DOHH2 (cell line): ENCODE data around the gene CERS6.

Experiments
- H3F3A ChIP-seq: fragments of 200-600 bp; sonication (generic), shearing (Covaris generic); 2 replicates; pipeline ENCODE4 v1.6.0; 2016; ENCODE audit warnings: antibody characterized with exemption, mild to moderate bottlenecking; ENCODE audit not compliant: control insufficient read depth, insufficient read depth
- H3K27ac ChIP-seq: fragments of 200-600 bp; sonication (generic); 2 replicates; pipeline ENCODE4 v1.5.1; 2014; ENCODE audit warnings: low read depth, mild to moderate bottlenecking, low read length, moderate library complexity
- H3K27me3 ChIP-seq: fragments of 200-600 bp; sonication (generic); 2 replicates; pipeline ENCODE4 v1.6.1; 2014; ENCODE audit warnings: mild to moderate bottlenecking, low read length, mixed read lengths; ENCODE audit not compliant: control insufficient read depth
- H3K36me3 ChIP-seq: fragments of 200-600 bp; sonication (generic); 2 replicates; pipeline ENCODE4 v1.6.1; 2014; ENCODE audit warnings: mild to moderate bottlenecking, low read length, moderate library complexity, mixed read lengths; ENCODE audit not compliant: control insufficient read depth
- H3K4me1 ChIP-seq: fragments of 200-600 bp; sonication (generic); 2 replicates; pipeline ENCODE4 v1.6.1; 2014; ENCODE audit warnings: mild to moderate bottlenecking, low read length, mixed read lengths; ENCODE audit not compliant: control insufficient read depth
- H3K4me2 ChIP-seq: fragments of 200-600 bp; sonication (generic); 2 replicates; pipeline ENCODE4 v1.6.0; 2014; ENCODE audit warnings: mild to moderate bottlenecking, low read length, moderate library complexity
- H3K4me3 ChIP-seq: fragments of 200-600 bp; sonication (generic); 2 replicates; pipeline ENCODE4 v1.5.1; 2014; ENCODE audit warnings: mild to moderate bottlenecking, low read length, mixed read lengths
- H3K79me2 ChIP-seq: fragments of 200-600 bp; sonication (generic); 2 replicates; pipeline ENCODE4 v1.6.1; 2014; ENCODE audit warnings: mild to moderate bottlenecking, low read length, mixed read lengths; ENCODE audit not compliant: control insufficient read depth
- H3K9me2 ChIP-seq: fragments of 200-600 bp; sonication (generic); replicated peaks from 2 replicates; pipeline ENCODE4 v1.6.1; 2014; ENCODE audit warnings: mild to moderate bottlenecking, low read length, mixed read lengths; ENCODE audit not compliant: control insufficient read depth
- H3K9me3 ChIP-seq: fragments of 200-600 bp; sonication (generic); 2 replicates; pipeline ENCODE4 v1.6.1; 2014; ENCODE audit warnings: antibody characterized with exemption, low read length, mixed read lengths; ENCODE audit not compliant: control insufficient read depth, insufficient read depth
- H4K20me1 ChIP-seq: fragments of 200-600 bp; sonication (generic); 2 replicates; pipeline ENCODE4 v1.6.0; 2014; ENCODE audit warnings: low read depth, mild to moderate bottlenecking, antibody characterized with exemption, low read length, moderate library complexity; ENCODE audit not compliant: control insufficient read depth, insufficient read depth
- EZH2phosphoT487 ChIP-seq: fragments of 200-600 bp; sonication (generic); IDR thresholded peaks from 2 replicates; pipeline ENCODE4 v1.6.1; 2017; ENCODE audit warnings: borderline replicate concordance, mild to moderate bottlenecking, antibody characterized with exemption, low read length, moderate library complexity, mixed read lengths
- TF ChIP-seq, protein P1 (sequence below): fragments of 200-600 bp; sonication (generic); IDR thresholded peaks from one replicate; pipeline ENCODE4 v1.5.1; 2014; ENCODE audit warnings: antibody characterized with exemption, mild to moderate bottlenecking, low read depth, low read length; ENCODE audit not compliant: poor library complexity, severe bottlenecking

The CERS6 gene

GRCh38 chr2:168525020-168525419 is 68.9 kb downstream of the CERS6 start:
- TF ChIP-seq, protein P1, sequence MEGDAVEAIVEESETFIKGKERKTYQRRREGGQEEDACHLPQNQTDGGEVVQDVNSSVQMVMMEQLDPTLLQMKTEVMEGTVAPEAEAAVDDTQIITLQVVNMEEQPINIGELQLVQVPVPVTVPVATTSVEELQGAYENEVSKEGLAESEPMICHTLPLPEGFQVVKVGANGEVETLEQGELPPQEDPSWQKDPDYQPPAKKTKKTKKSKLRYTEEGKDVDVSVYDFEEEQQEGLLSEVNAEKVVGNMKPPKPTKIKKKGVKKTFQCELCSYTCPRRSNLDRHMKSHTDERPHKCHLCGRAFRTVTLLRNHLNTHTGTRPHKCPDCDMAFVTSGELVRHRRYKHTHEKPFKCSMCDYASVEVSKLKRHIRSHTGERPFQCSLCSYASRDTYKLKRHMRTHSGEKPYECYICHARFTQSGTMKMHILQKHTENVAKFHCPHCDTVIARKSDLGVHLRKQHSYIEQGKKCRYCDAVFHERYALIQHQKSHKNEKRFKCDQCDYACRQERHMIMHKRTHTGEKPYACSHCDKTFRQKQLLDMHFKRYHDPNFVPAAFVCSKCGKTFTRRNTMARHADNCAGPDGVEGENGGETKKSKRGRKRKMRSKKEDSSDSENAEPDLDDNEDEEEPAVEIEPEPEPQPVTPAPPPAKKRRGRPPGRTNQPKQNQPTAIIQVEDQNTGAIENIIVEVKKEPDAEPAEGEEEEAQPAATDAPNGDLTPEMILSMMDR = no peak
- TF ChIP-seq EZH2phosphoT487 = no peak
- H4K20me1 ChIP-seq = no peaks in the 10 kb centered on the region
- no peak overlapping the region for H3K4me3 ChIP-seq
- H3K79me2 ChIP-seq = no peaks in the 10 kb centered on the region
- no peak overlapping the region for H3K27ac ChIP-seq
- H3K9me3 ChIP-seq = no peaks in the 10 kb centered on the region
- H3K36me3 ChIP-seq = no peaks in the 10 kb centered on the region
- H3K4me1 ChIP-seq = no peaks in the 10 kb centered on the region
- no peak overlapping the region for H3K4me2 ChIP-seq
- no peaks in the 10 kb centered on the region for H3K9me2 ChIP-seq
- no peaks in the 10 kb centered on the region for H3K27me3 ChIP-seq
- H3F3A ChIP-seq = no peaks in the 10 kb centered on the region

- H3K9me2 ChIP-seq = no peaks in the 10 kb centered on the region
- no peak overlapping the region for H3K4me3 ChIP-seq
- H4K20me1 ChIP-seq = no peaks in the 10 kb centered on the region
- TF ChIP-seq, protein P1 = no peak
- no peak for TF ChIP-seq EZH2phosphoT487
- no peak overlapping the region for H3K27ac ChIP-seq
- no peaks in the 10 kb centered on the region for H3F3A ChIP-seq
- H3K79me2 ChIP-seq = no peaks in the 10 kb centered on the region
- no peaks in the 10 kb centered on the region for H3K4me1 ChIP-seq
- no peak overlapping the region for H3K4me2 ChIP-seq
- H3K9me3 ChIP-seq = no peaks in the 10 kb centered on the region
- H3K36me3 ChIP-seq = no peaks in the 10 kb centered on the region
- H3K27me3 ChIP-seq = no peaks in the 10 kb centered on the region
Measured at GRCh38 chr2:168525716-168526446, 69.8 kb downstream of the CERS6 start.

- no peaks in the 10 kb centered on the region for H3K79me2 ChIP-seq
Measured at GRCh38 chr2:168526641-168527040, 70.6 kb downstream of the CERS6 start.

More at GRCh38 chr2:168526641-168527040, 70.6 kb downstream of the CERS6 start:
- H3K27me3 ChIP-seq = no peaks in the 10 kb centered on the region
- H3K9me2 ChIP-seq = no peaks in the 10 kb centered on the region
- no peak for TF ChIP-seq EZH2phosphoT487
- TF ChIP-seq, protein P1 = no peak
- no peaks in the 10 kb centered on the region for H3K36me3 ChIP-seq
- no peak overlapping the region for H3K4me3 ChIP-seq
- H3K27ac ChIP-seq = no peak overlapping the region
- H3K4me2 ChIP-seq = no peak overlapping the region
- no peaks in the 10 kb centered on the region for H3K9me3 ChIP-seq
- H3F3A ChIP-seq = no peaks in the 10 kb centered on the region
- H4K20me1 ChIP-seq = no peaks in the 10 kb centered on the region
- H3K4me1 ChIP-seq = peaks cover 5% of the 10 kb centered on the region
